D341Med (cell line): Measurements from ENCODE around the gene FDX1.
A peak's percentile ranks its signal among the peaks of the same experiment; 100 is the strongest.

Source experiments
- DNase-seq: peaks from one replicate; pipeline ENCODE4 v3.0.0; 2012; ENCODE audit warnings: low spot score

The FDX1 gene

GRCh38 chr11:110431051-110431672, 1.4 kb downstream of the FDX1 start:
- no peak for DNase-seq

- DNase-seq, result no peak
Measured at GRCh38 chr11:110431674-110432073, 1.9 kb downstream of the FDX1 start.

- no peak for DNase-seq
Measured at GRCh38 chr11:110432713-110433392, 3.1 kb downstream of the FDX1 start.

- DNase-seq, result no peak
Measured at GRCh38 chr11:110433393-110434333, 3.9 kb downstream of the FDX1 start.

- DNase-seq, result no peak
Measured at GRCh38 chr11:110434952-110435779, 5.4 kb downstream of the FDX1 start.

GRCh38 chr11:110435780-110436717, 6.3 kb downstream of the FDX1 start:
- no peak for DNase-seq

GRCh38 chr11:110438017-110438416, 8.3 kb downstream of the FDX1 start:
- no peak for DNase-seq

GRCh38 chr11:110445437-110445836, 15.7 kb downstream of the FDX1 start:
- no peak for DNase-seq

- no peak for DNase-seq
Measured at GRCh38 chr11:110446061-110446460, 16.3 kb downstream of the FDX1 start.

- DNase-seq, result no peak
Measured at GRCh38 chr11:110446594-110446993, 16.8 kb downstream of the FDX1 start.

GRCh38 chr11:110447343-110447742, 17.6 kb downstream of the FDX1 start:
- no peak for DNase-seq

- DNase-seq, result no peak
Measured at GRCh38 chr11:110447897-110448745, 18.4 kb downstream of the FDX1 start.

- no peak for DNase-seq
Measured at GRCh38 chr11:110450246-110450645, 20.5 kb downstream of the FDX1 start.

- no peak for DNase-seq
Measured at GRCh38 chr11:110452720-110453119, 23.0 kb downstream of the FDX1 start.

- DNase-seq, result no peak
Measured at GRCh38 chr11:110453684-110454354, 24.1 kb downstream of the FDX1 start.

GRCh38 chr11:110454609-110455008, 24.9 kb downstream of the FDX1 start:
- DNase-seq, result no peak

GRCh38 chr11:110455718-110456117, 26.0 kb downstream of the FDX1 start:
- no peak for DNase-seq

- peak; percentile 73 for DNase-seq
Measured at GRCh38 chr11:110463153-110463552, 33.4 kb downstream of the FDX1 start.

- no peak for DNase-seq
Measured at GRCh38 chr11:110465231-110465630, 35.5 kb downstream of the FDX1 start.
